HG03457 (cell line): ENCODE results near the gene UCK2.

Experiments used
- ATAC-seq: cut with Tn5 transposase; IDR thresholded peaks from one replicate; pipeline ENCODE4 v1.9.1; 2021; ENCODE audit warnings: moderate number of reproducible peaks; ENCODE audit not compliant: unreplicated experiment

The UCK2 gene

DNA sequence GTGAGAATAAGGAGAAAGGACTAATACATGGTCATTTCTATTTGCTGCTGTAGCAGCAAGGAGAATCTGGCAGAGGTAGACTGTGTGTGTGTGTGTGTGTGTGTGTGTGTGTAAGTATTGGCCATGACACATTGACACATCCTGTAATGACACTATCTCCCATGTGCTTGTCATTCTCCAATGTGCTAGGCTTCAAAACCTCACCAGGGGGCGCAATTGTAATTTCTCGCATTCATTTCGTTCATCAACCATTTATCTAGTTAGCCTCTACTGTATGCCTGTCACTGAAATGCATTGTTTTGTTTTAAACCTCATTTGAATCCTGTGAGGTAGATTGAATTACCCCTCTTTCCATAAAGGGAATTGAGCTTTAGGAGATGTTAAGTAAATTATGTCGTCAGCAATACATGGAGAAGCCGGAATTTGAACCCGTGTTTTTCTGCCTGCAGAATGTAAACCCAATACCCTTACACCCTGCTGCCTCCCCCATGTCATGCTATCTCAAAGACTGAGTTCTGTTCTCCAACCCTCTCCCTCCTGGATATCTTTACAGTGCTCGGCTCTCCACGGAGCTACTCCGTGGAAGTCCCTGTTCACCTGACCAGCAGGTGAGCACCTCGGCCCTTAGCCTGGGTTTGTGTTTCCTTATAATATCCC, 100.8 kb downstream of the UCK2 start:
- ATAC-seq = no peak

DNA sequence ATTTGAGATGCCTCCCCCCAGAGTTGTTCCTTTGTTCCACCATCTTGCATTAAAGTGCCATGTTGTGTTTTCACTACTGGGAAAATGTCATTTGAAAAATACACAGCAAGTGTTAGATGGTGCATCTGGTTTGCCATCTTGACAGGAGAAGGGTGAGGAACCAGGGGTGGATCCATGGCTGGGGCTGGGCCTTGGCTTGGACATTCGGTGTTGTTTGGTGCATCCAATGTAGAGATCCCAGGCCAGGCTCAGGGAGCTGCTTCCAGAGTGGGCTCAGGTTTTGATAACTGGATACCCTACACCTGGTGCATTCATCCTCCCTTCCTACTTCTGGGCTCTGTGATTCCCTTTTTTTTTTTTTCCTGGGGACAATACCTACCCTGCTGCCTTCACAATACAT, 103.5 kb downstream of the UCK2 start:
- no peak for ATAC-seq

GRCh38 chr1:165933446-165934170, 106.2 kb downstream of the UCK2 start:
- no peak for ATAC-seq

DNA sequence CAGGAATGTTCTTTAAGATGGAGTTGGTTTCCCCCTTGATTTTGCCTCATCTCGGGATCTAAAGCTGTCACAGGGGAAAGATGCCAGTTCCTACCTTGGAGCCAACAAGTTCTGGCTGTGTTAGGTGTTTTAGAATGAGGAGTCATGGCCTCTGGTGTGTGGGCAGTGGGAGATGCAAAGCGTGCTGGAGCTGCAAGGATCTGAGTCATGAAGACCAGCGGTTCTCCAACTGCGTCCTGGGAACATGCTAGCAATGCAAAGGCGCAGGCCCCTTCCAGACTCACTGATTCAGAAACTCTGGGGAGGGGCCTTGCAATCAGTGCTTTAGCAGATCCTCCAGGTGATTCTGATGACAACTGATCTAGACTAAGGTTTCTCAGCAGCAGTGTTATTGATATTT, 109.1 kb downstream of the UCK2 start:
- no peak for ATAC-seq

DNA sequence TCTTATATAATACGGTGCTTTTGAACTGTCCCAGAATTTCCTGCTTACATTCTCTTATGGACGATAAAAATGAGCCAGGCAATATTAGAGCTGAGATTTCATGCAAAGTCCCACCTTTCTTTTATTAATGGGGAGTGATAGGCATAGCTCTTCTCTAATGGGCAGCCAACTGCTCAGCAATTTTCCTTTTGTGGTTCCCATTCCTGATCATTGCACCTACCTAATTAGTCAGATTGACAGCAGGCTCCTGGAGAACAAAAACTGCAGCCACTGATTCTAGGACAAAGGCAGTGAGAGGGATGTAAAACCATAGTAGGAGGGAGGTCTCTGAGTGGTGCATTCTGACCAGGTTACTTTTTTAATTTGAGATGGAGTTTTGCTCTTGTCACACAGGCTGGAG, 110.4 kb downstream of the UCK2 start:
- no peak for ATAC-seq

DNA sequence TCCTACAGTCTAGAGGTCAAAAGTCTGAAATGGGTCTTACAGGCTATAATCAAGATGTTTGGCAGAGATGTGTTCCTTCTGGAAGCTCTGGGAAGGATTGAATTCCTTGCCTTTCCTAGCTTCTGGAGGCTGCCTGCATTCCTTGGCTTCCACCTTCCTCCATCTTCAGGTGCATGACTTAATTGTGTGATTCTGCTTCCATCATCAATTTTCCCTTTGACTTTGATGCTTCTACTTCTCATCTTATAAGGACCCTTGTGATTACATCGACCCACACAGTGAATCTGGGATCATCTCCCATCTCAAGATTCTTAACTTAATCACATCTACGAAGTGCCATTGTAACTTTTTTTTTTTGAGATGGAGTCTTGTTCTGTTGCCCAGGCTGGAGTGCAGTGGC, 111.4 kb downstream of the UCK2 start:
- no peak for ATAC-seq

- no peak for ATAC-seq
Observed at GRCh38 chr1:165941531-165941930, 114.1 kb downstream of the UCK2 start.

DNA sequence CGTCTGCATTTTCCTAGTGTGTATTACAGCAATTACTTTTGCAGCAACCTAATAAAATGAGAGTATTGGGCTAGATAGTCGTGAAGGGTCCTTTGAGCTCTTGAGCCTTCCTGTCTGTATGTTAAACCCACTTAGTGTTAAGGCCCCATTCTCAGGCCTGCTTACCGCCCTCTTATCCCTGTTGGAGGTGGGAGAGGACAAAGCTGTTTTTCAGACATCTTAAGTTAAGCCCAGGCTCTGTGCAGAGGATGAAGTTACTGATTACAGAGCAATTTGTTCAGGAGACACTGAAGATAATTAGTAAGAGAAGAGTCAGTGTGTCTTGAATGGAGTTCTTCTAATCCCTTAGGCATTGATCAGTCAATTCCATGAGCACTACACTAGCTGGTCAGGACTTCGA, 114.6 kb downstream of the UCK2 start:
- no peak for ATAC-seq

GRCh38 chr1:165942927-165943597, 115.6 kb downstream of the UCK2 start:
- no peak for ATAC-seq

DNA sequence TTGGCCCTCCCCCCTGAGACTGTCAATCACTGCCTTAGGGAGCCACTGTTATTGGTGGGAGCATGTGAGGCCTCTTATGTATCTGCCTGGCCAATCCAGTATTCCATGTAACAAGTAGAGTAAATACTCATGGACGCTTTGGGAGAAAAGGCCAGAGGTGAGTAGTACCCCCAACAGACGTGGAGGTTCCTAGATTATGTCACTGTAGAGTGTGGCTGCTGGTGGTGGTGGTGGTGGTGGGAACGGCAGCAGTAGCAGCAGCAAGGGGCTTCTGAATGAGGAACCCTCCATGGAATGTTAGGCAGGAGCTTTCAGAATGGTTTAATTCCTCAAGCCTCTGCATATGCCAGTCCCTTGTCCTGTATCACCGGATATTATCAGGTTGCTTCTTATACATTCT, 118.5 kb downstream of the UCK2 start:
- ATAC-seq = no peak

DNA sequence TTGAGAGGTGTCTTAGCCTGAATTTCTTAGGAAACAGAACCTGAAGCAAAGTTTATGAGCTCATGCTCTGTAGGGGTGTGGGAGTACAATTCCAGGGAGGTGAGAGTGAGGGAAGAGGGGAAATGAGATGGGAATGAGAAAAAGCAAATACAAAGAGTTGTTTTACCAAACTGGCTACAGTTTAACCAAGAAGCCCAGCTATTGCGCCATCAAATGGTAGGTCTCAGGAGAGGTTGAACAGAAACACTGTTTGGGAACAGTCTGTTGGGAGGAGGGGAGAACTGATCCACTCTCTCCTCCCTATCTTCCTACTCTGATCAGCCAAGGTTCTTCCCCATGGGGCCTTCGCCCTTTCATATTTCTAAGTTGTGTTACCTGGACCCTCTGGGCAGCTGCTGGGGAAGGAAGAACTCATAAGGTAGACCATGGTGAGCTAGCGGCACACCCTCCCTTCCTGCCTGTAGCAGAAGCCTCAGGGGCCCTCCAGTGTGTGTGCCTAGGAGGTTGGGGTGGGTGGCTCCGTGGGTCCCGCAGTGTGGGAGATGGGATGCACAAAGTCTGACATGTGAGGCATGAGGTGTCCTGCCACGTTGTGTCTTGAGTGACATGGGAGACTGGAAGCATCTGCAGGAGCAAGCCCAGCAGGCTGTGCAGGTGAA, 120.5 kb downstream of the UCK2 start:
- no peak for ATAC-seq

DNA sequence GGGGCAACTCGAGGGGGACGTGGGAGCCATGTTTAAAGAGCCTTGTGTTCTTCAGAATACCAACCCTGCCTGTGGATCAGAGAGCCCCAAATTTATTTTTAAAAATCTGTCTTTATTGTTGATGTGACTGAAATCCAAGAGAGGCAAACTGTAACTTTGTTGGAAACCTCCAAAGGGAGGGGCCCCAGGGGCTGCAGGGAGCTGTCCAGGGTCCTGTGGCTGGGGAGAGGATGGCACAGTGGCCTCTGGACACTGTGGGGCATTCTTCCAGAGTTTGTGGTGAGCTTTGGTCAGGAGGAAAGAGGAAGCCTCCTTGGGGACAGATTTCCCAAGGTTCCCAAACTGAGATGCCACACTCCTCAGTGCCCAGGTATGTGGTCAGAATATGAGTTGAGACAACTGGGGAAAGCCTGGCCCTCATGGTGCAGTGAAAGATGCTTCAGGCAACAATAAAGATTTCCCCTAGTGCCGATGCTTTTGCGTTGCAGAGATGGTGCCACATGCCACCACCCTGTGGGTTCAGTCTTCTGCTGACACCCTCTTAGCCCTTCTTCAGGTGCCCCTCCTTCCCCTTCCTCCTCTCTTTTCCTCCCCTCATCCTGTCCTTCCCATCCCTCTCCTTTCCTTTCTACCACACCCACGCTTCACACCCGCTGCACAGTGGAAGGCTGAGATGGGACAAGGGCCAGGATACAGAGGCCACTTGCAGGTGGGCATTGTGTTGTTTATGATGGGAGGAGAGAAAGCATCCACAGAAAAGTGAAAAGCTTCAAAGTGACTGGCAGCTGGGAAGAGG, 122.1 kb downstream of the UCK2 start:
- no peak for ATAC-seq

GRCh38 chr1:165954940-165955339, 127.5 kb downstream of the UCK2 start:
- ATAC-seq = no peak

DNA sequence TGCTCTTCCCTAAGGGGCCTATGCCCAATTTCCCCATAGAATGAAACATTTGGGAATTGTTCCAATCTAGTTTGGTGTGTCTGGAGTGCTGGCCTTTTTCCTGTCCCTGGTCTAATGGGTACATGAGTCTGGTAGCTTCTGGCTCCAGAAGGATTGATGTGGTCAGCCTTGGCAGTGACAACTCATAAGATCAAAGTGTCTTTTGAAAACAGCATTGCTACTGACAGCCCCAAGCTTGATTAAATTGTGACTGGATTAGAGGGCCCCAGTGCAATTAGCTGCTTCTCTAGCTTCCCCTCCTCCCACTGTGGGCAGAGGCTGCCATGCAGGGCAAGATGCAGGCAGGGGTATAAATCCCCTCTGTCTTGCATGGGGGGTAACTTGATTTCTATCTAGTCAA, 130.9 kb downstream of the UCK2 start:
- ATAC-seq = no peak

DNA sequence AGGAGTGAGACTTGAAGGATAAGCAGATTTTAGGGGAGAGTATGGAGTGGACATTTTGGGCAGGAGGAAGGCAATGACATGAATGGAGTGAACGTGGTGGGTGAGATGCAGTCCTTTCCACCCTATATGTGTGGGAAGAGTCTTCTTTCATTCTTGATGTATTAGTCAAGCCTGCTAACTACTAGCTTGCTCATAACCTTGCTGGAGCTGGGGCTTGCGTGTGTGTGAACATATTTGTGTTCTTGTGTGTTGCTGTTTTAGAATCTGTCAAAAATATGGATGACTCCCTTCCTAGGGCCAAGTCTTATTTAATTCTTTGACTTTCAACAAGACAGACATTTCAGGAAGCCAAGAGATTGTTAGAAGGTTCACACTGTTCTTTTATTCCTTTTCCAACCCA, 132.7 kb downstream of the UCK2 start:
- no peak for ATAC-seq

- no peak for ATAC-seq
Observed at GRCh38 chr1:165960881-165961280, 133.5 kb downstream of the UCK2 start.
